H54 (cell line): ENCODE data around the gene XIRP1.

Source experiments
- DNase-seq: peaks from one replicate; pipeline ENCODE4 v3.0.0; 2011; ENCODE audit warnings: low spot score, mixed read lengths; ENCODE audit not compliant: insufficient read length
- FAIRE-seq: peaks from 3 replicates; lab custom pipeline; 2011; peaks lifted over from hg19 to GRCh38; lab: Jason Lieb, UNC
- POLR2A ChIP-seq: IDR thresholded peaks from 2 replicates; pipeline ENCODE4 v1.6.1; 2011; ENCODE audit warnings: low read depth, mild to moderate bottlenecking, low read length

Gene XIRP1

GRCh38 chr3:39133822-39134221 is 58.6 kb downstream of the XIRP1 start:
- FAIRE-seq (no peak), DNase-seq (no peak)
- no peak for TF ChIP-seq POLR2A
